ENCODE results near the gene GNB1.
"Not testable (repeated sequence)": the region's sequence is repeated elsewhere in the genome, so short reads cannot be mapped to it uniquely, and the experiment has no call there.

GNB1 gene

GRCh38 chr1:1755852-1756251, 135.0 kb downstream of the GNB1 start:
- DNase-seq (ENCODE audit: insufficient read length, low spot score) (no peak), FAIRE-seq (no peak)

DNA sequence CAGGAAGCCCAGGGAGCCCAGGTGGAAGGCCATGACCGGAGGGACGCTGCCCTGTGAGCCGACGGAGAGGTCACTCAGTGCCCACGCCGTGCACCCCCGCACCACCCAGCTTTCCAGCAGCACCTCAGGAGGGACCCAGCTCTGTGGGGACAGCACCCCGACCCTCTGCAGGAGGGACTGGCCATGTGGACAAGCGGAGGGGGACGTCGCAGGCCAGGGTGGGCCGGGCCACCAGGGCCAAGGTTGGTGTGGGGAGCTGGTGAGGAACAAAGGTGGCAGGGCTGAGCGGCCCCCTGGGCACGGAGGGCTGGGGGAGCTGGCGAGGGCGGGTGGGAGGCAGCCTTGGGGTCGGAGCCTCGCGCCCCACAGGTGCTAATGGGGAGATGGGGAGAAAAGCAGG, 135.5 kb downstream of the GNB1 start:
- FAIRE-seq, result no peak
- no peak for DNase-seq (ENCODE audit: insufficient read length, low spot score)
- no peak for TF ChIP-seq CTCF (IDR thresholded peaks at IDR 0.05; ENCODE audit: insufficient read depth, missing control alignments)

More at GRCh38 chr1:1755852-1756251, 135.0 kb downstream of the GNB1 start:
- TF ChIP-seq CTCF (IDR thresholded peaks at IDR 0.05; ENCODE audit: insufficient read depth, missing control alignments), result no peak

DNA sequence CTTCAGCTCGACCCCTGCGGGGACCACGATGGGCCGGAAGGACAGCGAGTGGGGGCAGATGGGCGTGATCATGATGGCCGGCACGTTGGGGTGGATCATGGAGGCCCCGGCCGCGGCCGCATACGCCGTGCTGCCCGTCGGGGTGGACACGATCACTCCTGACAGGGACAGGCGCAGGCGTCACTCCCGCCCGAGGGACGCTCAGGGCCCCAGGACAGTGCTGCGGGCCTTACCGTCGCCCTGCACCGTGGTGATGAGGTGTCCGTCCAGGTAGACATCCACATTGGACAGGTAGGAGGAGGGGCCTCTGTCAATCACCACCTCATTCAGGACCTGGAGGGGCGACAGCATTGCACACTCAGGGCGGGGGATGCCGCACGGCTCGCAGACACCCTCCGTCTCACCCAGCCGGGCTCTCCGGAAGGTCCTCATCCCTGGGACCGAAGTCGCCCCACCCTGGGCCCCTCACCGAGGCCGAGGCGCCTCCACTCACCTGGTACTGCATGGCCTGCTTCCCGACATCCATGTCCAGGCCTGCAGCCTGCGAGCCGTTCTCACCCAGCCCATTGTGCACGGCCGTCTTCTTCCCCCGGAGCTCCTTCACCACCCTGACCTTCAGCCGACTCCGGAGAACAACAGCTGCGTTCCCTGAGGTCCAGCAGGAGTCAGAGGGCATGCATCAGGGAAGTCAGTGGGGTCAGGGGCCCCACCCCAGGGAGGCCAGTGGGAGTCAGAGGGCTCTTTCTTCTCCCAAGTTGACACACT, 136.7 kb downstream of the GNB1 start:
- no peak for TF ChIP-seq CTCF (IDR thresholded peaks at IDR 0.05; ENCODE audit: insufficient read depth, missing control alignments)
- no peak for FAIRE-seq
- no peak for DNase-seq (ENCODE audit: insufficient read length, low spot score)

DNA sequence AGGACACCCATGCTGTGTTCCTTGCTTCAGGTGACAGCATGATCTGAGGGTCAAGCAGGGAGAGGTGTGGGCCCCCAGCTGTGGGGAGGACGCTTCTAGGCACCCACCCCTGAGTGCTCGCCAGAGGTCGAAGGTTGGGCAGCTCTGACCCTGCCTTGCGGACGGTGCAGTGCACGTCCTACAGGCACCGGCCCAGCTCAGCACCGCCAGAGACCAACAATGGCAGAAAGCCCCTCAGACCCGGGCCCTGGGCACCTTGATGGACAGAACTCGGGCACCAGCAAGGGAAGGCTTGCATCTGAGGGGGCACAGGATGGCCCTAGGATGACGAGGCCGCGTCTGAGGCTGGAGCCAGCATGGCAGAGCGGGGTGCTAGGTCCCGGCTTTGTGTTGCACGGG, 137.3 kb downstream of the GNB1 start:
- DNase-seq (ENCODE audit: insufficient read length, low spot score) (no peak), FAIRE-seq (no peak)
- no peak for TF ChIP-seq CTCF (IDR thresholded peaks at IDR 0.05; ENCODE audit: insufficient read depth, missing control alignments)

DNA sequence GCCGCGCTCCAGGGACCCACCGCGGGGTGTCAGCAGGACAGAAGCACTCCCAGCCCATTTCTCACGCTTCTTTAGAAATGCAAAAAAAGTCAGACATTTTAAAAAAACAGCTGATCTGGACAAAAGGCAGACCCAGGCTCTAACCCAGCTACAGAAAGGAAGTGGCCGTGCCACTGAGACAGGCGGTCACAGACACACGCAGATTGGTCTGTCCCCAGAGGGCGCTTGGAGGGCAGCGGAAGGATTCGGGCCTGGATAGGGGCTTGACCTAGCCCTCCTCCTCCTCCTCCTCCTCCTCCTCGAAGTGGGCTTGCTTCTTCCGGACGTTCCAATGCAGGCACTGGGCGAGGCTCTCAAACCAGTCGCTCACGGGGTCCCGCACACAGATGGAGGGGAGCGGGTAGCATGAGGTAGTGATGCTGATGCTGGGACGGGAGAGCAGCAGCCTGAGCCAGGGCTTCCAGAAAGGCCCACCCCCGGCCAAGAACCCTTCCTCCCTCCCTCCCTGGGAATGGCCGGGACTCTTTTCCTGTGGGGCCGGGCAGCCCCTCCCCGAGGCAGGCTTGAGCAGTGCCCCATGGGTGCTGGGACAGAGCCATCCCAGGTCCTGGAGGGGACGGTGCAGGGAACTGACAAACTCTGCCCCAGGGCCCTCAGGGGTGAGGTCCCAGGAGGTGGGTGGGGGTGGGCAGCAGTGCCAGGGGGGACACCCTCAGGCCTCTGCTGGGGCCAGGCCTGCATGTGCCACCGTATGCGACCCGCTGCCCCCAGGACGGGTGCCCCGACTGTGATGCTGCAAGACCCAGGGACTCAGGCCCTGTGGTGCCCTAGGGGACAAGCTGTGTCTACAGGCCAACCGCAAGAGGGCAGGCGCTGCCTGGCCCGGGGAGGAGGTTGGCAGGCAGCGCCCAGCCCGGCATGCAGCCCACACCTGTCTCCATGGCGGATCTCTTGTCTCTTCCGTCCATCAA, 138.0 kb downstream of the GNB1 start:
- TF ChIP-seq CTCF (IDR thresholded peaks at IDR 0.05; ENCODE audit: insufficient read depth, missing control alignments), result no peak
- FAIRE-seq (no peak), DNase-seq (ENCODE audit: insufficient read length, low spot score) (no peak)

DNA sequence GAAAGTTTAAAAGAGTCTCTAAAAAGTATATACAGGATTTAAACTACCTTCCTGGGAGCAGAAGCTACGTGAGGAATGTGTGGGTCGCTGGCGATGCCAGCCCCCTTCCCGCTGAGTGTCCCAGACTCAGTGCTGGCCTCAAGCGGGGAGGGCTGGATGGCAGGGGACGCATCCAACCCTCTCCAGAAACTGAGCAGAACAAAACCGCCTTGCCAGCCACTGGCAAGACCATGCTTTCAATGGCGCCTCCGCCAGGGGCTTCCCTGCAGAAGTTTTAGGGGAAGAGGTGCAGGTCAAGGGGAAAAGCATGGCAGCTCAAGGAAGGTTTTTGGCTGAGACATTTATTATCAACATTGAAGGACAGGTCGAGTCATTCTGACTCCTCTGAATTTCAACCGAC, 138.7 kb downstream of the GNB1 start:
- no peak for FAIRE-seq

DNA sequence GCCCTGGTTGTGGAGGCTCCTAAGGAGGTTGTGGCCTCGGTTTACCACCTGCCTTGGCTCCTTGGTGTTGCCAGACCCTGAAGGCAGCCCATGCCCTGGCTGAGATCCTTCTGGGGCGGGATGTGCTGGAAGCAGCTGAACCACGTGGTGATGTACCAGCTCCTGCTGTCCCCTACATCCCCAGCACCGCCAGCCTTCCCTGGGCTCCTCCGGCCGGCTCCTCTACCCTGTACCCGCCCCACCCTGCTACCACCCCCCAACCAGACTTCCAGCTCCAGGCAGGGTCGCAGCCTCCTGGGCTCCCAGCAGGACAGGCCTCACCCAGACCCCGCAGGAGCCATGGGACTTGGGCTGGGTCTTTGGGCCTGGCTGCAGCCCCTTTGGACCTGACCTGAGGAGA, 140.9 kb downstream of the GNB1 start:
- not testable (repeated sequence) for DNase-seq (ENCODE audit: insufficient read length, low spot score); FAIRE-seq

More for the DNA sequence above, 138.7 kb downstream of the GNB1 start:
- DNase-seq (ENCODE audit: insufficient read length, low spot score), result no peak
- TF ChIP-seq CTCF (IDR thresholded peaks at IDR 0.05; ENCODE audit: insufficient read depth, missing control alignments), result no peak
